Neural cell (in vitro differentiated cells): ENCODE data around the gene SOX4. TPM values are rescaled to one million over a fixed set of nuclear protein-coding genes. Genes with fewer than 3 reads are reported as not detected.

Experiments
- H2AFZ ChIP-seq: fragments of 200-600, 300-800 bp; sonication (generic), shearing (Covaris generic); 2 replicates; pipeline ENCODE4 v1.6.0; 2014; ENCODE audit warnings: low read depth, mild to moderate bottlenecking, antibody characterized with exemption, low read length, moderate library complexity
- H3F3A ChIP-seq: fragments of 200-600 bp; shearing (Covaris generic); 2 replicates; pipeline ENCODE4 v1.6.1; 2016; ENCODE audit warnings: mild to moderate bottlenecking, moderate library complexity, mixed read lengths, antibody characterized with exemption, low read length; ENCODE audit not compliant: insufficient read depth, poor library complexity, severe bottlenecking
- H3K27ac ChIP-seq: fragments of 200-600, 300-800 bp; sonication (generic), shearing (Covaris generic); 2 replicates; pipeline ENCODE4 v1.5.1; 2014; ENCODE audit warnings: mild to moderate bottlenecking, low read length, moderate library complexity
- H3K27me3 ChIP-seq: fragments of 300-800, 200-600 bp; sonication (generic), shearing (Covaris generic); 2 replicates; pipeline ENCODE4 v1.6.0; 2014; ENCODE audit warnings: mild to moderate bottlenecking, low read depth, low read length, moderate library complexity; ENCODE audit not compliant: insufficient read depth
- H3K36me3 ChIP-seq: fragments of 300-800, 200-600 bp; sonication (generic), shearing (Covaris generic); 2 replicates; pipeline ENCODE4 v1.5.1; 2014; ENCODE audit warnings: mild to moderate bottlenecking, antibody characterized with exemption, low read length, moderate library complexity; ENCODE audit not compliant: insufficient read depth
- H3K4me2 ChIP-seq: fragments of 300-800, 200-600 bp; sonication (generic), shearing (Covaris generic); 2 replicates; pipeline ENCODE4 v1.6.0; 2014; ENCODE audit warnings: mild to moderate bottlenecking, low read length
- H3K4me3 ChIP-seq: fragments of 300-800, 200-600 bp; sonication (generic), shearing (Covaris generic); 2 replicates; pipeline ENCODE4 v1.5.1; 2014; ENCODE audit warnings: mild to moderate bottlenecking, low read length, moderate library complexity
- H3K79me2 ChIP-seq: fragments of 200-600 bp; shearing (Covaris generic); replicated peaks from 2 replicates; pipeline ENCODE4 v1.6.0; 2014; ENCODE audit warnings: mild to moderate bottlenecking, low read length, moderate library complexity; ENCODE audit not compliant: insufficient read depth
- H3K9ac ChIP-seq: fragments of 300-800, 200-600 bp; sonication (generic), shearing (Covaris generic); 2 replicates; pipeline ENCODE4 v1.6.1; 2016; ENCODE audit warnings: mild to moderate bottlenecking, low read length, mixed read lengths
- H3K9me2 ChIP-seq: fragments of 200-600 bp; shearing (Covaris generic); 2 replicates; pipeline ENCODE4 v1.6.1; 2016; ENCODE audit warnings: mild to moderate bottlenecking, low read length, mixed read lengths; ENCODE audit not compliant: insufficient read depth
- H3K9me3 ChIP-seq: fragments of 200-600, 300-800 bp; sonication (generic), shearing (Covaris generic); 2 replicates; pipeline ENCODE4 v1.6.1; 2016; ENCODE audit warnings: mild to moderate bottlenecking, mixed run types, low read length, moderate library complexity, mixed read lengths
- H4K20me1 ChIP-seq: fragments of 200-600 bp; shearing (Covaris generic); 2 replicates; pipeline ENCODE4 v1.6.1; 2016; ENCODE audit warnings: mild to moderate bottlenecking, mixed run types; ENCODE audit not compliant: insufficient read depth
- EP300 ChIP-seq: fragments of 450-650 bp; conservative IDR thresholded peaks from 2 replicates; pipeline ENCODE4 v1.6.1; 2014; ENCODE audit warnings: antibody characterized with exemption, mild to moderate bottlenecking, moderate library complexity; ENCODE audit not compliant: poor library complexity, severe bottlenecking
- EZH2 ChIP-seq: fragments of 200-600, 300-800 bp; shearing (Covaris generic), sonication (generic); IDR thresholded peaks from 2 replicates; pipeline ENCODE4 v1.6.1; 2014; ENCODE audit warnings: antibody characterized with exemption, low read length, borderline replicate concordance, mild to moderate bottlenecking; ENCODE audit not compliant: insufficient read depth, poor library complexity, severe bottlenecking
- MXI1 ChIP-seq: fragments of 450-650 bp; conservative IDR thresholded peaks from 2 replicates; pipeline ENCODE4 v1.6.1; 2014; ENCODE audit warnings: antibody characterized with exemption, mild to moderate bottlenecking; ENCODE audit not compliant: poor library complexity, severe bottlenecking
- POLR2AphosphoS5 ChIP-seq: IDR thresholded peaks from 2 replicates; pipeline ENCODE4 v1.6.1; 2012
- RAD21 ChIP-seq: fragments of 450-650 bp; conservative IDR thresholded peaks from 2 replicates; pipeline ENCODE4 v1.6.1; 2014; ENCODE audit warnings: antibody characterized with exemption, mild to moderate bottlenecking, moderate library complexity
- SMC3 ChIP-seq: fragments of 450-650 bp; conservative IDR thresholded peaks from 2 replicates; pipeline ENCODE4 v1.6.1; 2014; ENCODE audit warnings: antibody characterized with exemption, mild to moderate bottlenecking, moderate library complexity; ENCODE audit not compliant: poor library complexity
- TAF1 ChIP-seq: IDR thresholded peaks from 2 replicates; pipeline ENCODE4 v1.6.1; 2012; ENCODE audit warnings: low read depth
- polyA plus RNA-seq: library from polyadenylated mRNA; depleted of rRNA; stranded (reverse); fragments of >200 nt; gene quantifications from 2 replicates; pipeline ENCODE4 v1.2.3, GENCODE V29; 2014
- TF ChIP-seq, protein P1 (sequence below): fragments of 450-650 bp; IDR thresholded peaks from 2 replicates; pipeline ENCODE4 v1.5.1; 2014; ENCODE audit warnings: antibody characterized with exemption, mild to moderate bottlenecking, moderate library complexity; ENCODE audit not compliant: poor library complexity, severe bottlenecking
- TF ChIP-seq, protein P2 (sequence below): IDR thresholded peaks from 2 replicates; pipeline ENCODE4 v1.6.1; 2012; ENCODE audit warnings: borderline replicate concordance

Gene SOX4
- polyA plus RNA-seq, 1 donor from 2014 or later, result 394 TPM

DNA sequence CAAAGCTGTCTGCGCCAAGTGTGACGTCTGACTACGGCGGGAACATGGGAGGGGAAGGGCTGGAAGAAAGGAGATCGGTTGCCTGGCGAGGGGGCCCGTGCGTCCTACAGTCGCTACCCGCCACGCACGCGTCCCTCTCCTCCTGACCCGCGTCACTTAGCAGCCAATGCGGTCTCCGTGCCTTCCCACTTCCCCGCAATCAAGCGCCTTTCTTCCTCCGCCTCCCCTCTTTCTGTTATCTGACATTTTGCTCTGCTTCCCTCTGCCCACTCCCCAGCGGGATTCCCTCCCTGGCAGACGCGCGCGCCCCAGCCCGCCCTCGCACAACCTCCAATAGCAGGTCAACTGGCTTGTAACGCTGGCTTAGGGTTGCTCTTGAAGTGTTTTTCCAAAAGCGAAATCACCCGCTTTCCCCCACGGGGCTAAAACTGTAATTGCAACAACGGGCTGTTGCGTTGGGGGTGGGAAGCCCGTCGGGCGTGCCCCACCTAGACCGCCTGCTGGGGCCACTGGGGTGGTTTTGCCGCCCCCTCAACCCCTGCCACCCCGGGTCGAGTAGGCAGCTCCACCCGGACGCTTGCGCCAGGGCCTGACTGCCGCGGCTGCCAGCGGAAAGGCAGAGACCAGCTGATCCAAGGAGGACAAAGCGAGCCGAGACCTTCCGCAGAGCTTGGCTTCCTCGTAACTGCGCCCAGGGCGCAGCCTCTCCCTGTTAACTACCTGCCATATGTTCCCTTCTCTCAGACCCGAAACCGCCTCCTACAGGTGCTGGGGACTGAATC, 6.2 kb upstream of the SOX4 start:
- peak overlapping the region; percentile 74 for H2AFZ ChIP-seq

DNA sequence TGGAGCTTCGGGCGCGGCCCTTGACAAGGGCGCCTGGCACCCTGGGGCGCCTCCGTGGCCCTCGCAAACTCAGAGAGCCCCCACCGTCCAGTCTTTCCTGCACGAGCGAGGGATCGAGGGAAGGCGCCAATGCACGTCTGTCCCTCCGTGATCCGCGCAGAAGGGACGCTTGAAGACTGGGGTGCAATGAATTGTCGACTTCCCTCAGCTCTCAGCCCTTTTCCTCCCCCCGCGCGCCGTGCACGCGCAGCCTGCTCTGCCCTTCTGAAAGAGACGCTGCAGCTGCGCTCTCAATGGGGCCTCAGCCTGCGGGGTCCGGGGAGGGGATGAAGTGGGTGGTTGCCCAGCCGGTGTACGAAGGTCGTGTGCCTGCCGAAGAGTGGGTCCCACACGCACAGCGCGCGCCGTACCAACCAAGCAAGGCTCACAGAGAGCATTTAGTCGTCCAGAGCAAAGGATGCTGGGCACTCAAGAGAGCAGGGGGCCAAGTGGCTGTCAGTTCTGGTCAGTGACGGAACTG, 5.5 kb upstream of the SOX4 start:
- Histone ChIP-seq H3K4me3 (peak overlapping the region; percentile 77), H2AFZ (peak overlapping the region; percentile 74), H3K27ac (peak overlapping the region; percentile 100), H3K79me2 (peaks cover 24% of the 10 kb centered on the region), H3K9me2 (no peaks in the 10 kb centered on the region), H3K27me3 (no peaks in the 10 kb centered on the region), H4K20me1 (no peaks in the 10 kb centered on the region), H3F3A (peaks cover 11% of the 10 kb centered on the region), H3K9ac (peak overlapping the region; percentile 100), H3K36me3 (no peaks in the 10 kb centered on the region), H3K9me3 (no peaks in the 10 kb centered on the region), H3K4me2 (peak overlapping the region; percentile 86)
- peak; percentile 44 for TF ChIP-seq MXI1
- no peak for TF ChIP-seq EP300
- TF ChIP-seq, protein P1, sequence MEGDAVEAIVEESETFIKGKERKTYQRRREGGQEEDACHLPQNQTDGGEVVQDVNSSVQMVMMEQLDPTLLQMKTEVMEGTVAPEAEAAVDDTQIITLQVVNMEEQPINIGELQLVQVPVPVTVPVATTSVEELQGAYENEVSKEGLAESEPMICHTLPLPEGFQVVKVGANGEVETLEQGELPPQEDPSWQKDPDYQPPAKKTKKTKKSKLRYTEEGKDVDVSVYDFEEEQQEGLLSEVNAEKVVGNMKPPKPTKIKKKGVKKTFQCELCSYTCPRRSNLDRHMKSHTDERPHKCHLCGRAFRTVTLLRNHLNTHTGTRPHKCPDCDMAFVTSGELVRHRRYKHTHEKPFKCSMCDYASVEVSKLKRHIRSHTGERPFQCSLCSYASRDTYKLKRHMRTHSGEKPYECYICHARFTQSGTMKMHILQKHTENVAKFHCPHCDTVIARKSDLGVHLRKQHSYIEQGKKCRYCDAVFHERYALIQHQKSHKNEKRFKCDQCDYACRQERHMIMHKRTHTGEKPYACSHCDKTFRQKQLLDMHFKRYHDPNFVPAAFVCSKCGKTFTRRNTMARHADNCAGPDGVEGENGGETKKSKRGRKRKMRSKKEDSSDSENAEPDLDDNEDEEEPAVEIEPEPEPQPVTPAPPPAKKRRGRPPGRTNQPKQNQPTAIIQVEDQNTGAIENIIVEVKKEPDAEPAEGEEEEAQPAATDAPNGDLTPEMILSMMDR, result no peak
- TF ChIP-seq EZH2, result no peak
- peak; percentile 25 for TF ChIP-seq RAD21
- TF ChIP-seq TAF1, result no peak
- TF ChIP-seq POLR2AphosphoS5, result peak; percentile 90
- no peak for TF ChIP-seq SMC3

More for the DNA sequence above, 6.2 kb upstream of the SOX4 start:
- Histone ChIP-seq H3K4me3 (peak overlapping the region; percentile 77), H3F3A (peaks cover 11% of the 10 kb centered on the region), H3K36me3 (no peaks in the 10 kb centered on the region), H3K9me3 (no peaks in the 10 kb centered on the region), H4K20me1 (no peaks in the 10 kb centered on the region), H3K79me2 (peaks cover 18% of the 10 kb centered on the region), H3K4me2 (peak overlapping the region; percentile 86), H3K9ac (peak overlapping the region; percentile 100), H3K27ac (peak overlapping the region; percentile 100), H3K27me3 (no peaks in the 10 kb centered on the region), H3K9me2 (no peaks in the 10 kb centered on the region)
- TF ChIP-seq EZH2 (no peak), TAF1 (peak; percentile 90), EP300 (peak; percentile 65), MXI1 (no peak), POLR2AphosphoS5 (peak; percentile 69), SMC3 (peak; percentile 21), RAD21 (peak; percentile 47)
- TF ChIP-seq, protein P1, result peak; percentile 32
- TF ChIP-seq, protein P2, sequence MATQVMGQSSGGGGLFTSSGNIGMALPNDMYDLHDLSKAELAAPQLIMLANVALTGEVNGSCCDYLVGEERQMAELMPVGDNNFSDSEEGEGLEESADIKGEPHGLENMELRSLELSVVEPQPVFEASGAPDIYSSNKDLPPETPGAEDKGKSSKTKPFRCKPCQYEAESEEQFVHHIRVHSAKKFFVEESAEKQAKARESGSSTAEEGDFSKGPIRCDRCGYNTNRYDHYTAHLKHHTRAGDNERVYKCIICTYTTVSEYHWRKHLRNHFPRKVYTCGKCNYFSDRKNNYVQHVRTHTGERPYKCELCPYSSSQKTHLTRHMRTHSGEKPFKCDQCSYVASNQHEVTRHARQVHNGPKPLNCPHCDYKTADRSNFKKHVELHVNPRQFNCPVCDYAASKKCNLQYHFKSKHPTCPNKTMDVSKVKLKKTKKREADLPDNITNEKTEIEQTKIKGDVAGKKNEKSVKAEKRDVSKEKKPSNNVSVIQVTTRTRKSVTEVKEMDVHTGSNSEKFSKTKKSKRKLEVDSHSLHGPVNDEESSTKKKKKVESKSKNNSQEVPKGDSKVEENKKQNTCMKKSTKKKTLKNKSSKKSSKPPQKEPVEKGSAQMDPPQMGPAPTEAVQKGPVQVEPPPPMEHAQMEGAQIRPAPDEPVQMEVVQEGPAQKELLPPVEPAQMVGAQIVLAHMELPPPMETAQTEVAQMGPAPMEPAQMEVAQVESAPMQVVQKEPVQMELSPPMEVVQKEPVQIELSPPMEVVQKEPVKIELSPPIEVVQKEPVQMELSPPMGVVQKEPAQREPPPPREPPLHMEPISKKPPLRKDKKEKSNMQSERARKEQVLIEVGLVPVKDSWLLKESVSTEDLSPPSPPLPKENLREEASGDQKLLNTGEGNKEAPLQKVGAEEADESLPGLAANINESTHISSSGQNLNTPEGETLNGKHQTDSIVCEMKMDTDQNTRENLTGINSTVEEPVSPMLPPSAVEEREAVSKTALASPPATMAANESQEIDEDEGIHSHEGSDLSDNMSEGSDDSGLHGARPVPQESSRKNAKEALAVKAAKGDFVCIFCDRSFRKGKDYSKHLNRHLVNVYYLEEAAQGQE, result no peak
